Measurements from ENCODE around the gene TLE5.

TLE5 gene

DNA sequence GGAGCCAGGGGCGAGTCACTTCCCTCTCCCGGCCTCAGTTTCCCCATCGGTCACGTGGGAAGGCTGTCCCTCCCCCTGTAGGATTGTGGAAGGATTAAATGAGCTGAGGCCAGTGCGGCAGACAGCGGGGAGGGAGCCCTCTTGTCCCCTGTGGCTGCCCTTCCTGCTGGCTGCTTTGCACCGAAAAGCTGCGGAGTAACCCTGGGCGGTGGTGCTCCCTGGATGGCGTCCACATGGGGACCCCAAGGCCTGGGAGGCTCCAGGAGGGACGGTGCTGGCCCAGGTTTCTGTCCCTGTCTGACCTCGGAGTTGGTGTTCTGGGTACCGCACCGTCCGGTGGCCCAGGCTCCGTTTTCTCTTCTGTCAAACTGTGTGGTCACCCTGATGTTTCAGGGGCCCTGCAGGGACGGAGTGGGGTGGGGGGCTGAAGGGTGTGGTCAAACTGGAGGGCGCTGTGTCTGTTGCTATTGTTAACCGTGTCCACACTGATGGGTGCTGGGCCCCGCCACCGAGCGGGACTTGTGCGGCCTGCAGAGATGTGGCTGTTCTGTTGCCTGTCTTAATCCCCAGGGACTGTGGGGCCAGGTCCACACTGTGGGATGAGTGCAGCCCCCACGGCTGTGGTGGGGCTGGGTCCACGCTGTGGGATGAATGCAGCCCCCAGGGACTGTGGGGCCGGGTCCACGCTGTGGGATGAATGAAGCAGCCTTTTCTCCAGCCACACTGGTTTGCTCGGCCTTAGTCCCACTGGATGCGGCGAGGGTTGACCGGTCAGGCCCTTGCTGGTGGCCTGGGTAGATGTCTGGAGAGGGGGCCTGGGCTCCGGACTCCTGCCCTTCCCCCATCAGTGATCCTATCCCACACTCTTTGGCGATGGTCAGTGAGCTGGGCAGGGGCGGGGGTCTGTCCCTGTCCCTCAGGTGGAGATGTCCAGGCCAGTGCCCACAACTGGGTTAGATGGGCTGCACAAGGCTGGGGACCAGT, 38.7 kb upstream of the TLE5 start:
- Histone ChIP-seq H3K36me3 (ENCODE audit: control insufficient read depth, insufficient read depth, low read length) (no peaks in the 10 kb centered on the region), H3K27me3 (replicated peaks; ENCODE audit: control insufficient read depth, insufficient read depth, low read length) (no peaks in the 10 kb centered on the region), H3K4me3 (replicated peaks; ENCODE audit: low read depth, low read length) (no peak overlapping the region)
- TF ChIP-seq CTCF (IDR thresholded peaks at IDR 0.05; ENCODE audit: insufficient read depth, low read length, poor library complexity, severe bottlenecking): no peak
- DNase-seq (ENCODE audit: extremely low read depth, insufficient read length): no peak

DNA sequence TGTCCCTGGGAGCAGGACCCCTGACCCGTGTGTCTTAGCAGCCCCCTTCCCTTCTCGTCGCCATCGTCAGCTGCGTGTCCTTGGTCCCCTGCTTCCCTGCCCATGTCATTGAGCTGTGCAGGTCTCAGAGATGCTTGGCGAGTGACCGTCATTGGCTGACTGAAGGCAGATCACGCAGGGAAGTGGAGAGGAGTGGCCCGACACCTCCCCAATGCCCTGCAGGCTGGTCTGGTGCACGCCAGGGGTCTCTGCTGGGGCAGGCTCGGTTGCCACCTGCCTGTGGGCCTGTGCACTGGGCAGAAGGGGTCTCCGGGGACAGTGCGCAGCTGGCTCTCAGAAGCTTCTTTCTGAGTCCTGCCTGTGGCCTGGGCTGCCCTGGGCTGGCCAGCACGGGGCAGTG, 38.0 kb upstream of the TLE5 start:
- Histone ChIP-seq H3K4me3 (replicated peaks; ENCODE audit: low read depth, low read length) (no peak overlapping the region), H3K36me3 (ENCODE audit: control insufficient read depth, insufficient read depth, low read length) (no peaks in the 10 kb centered on the region), H3K27me3 (replicated peaks; ENCODE audit: control insufficient read depth, insufficient read depth, low read length) (no peaks in the 10 kb centered on the region)
- no peak for TF ChIP-seq CTCF (IDR thresholded peaks at IDR 0.05; ENCODE audit: insufficient read depth, low read length, poor library complexity, severe bottlenecking)
- no peak for DNase-seq (ENCODE audit: extremely low read depth, insufficient read length)

DNA sequence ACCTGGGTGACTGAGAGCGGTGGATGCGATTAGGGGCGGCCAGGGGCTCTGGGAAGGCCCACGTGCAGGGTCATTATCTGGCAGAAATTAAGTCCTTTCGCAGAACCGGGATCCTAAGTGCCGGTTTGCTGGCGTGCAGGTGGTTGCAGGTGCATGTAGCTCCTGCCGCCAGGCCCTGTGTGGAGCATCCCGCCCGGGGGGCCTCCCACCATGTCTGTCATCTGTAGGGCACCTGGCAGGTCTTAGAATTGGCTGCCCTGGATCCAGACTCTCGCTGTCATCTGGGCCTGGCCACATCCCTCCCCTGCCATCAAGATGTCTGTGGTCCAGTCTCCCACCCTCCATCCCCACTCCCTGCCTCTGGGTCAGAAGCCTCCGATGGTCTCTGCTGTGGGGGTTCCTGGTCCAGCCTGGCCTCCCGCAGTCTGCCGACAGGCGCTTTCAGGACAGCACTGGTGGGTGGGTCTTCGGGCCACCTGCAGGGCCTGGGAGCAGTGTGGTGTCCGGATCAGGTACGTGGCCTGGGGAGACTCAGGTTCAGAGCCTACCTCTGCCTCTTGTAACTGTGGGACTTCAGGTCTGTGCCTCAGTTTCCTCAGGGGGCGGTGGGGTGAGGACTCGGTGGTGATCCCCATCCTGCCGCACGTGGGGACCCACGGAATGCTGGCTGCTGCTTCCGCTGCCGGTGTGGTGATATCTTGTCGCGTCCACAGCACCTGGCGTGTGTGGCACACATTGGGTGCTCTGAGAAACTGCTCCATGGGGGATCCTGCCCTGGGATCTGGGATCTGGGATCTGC, 37.3 kb upstream of the TLE5 start:
- no peak for DNase-seq (ENCODE audit: extremely low read depth, insufficient read length)
- Histone ChIP-seq H3K27me3 (replicated peaks; ENCODE audit: control insufficient read depth, insufficient read depth, low read length) (no peaks in the 10 kb centered on the region), H3K4me3 (replicated peaks; ENCODE audit: low read depth, low read length) (no peak overlapping the region), H3K36me3 (ENCODE audit: control insufficient read depth, insufficient read depth, low read length) (no peaks in the 10 kb centered on the region)
- TF ChIP-seq CTCF (IDR thresholded peaks at IDR 0.05; ENCODE audit: insufficient read depth, low read length, poor library complexity, severe bottlenecking): no peak

- Histone ChIP-seq H3K4me3 (replicated peaks; ENCODE audit: low read depth, low read length) (no peak overlapping the region), H3K27me3 (replicated peaks; ENCODE audit: control insufficient read depth, insufficient read depth, low read length) (no peaks in the 10 kb centered on the region), H3K36me3 (ENCODE audit: control insufficient read depth, insufficient read depth, low read length) (no peaks in the 10 kb centered on the region)
- TF ChIP-seq CTCF (IDR thresholded peaks at IDR 0.05; ENCODE audit: insufficient read depth, low read length, poor library complexity, severe bottlenecking): no peak
- DNase-seq (ENCODE audit: extremely low read depth, insufficient read length): peak; percentile 24
Measured at GRCh38 chr19:3098515-3099346, 36.4 kb upstream of the TLE5 start.

DNA sequence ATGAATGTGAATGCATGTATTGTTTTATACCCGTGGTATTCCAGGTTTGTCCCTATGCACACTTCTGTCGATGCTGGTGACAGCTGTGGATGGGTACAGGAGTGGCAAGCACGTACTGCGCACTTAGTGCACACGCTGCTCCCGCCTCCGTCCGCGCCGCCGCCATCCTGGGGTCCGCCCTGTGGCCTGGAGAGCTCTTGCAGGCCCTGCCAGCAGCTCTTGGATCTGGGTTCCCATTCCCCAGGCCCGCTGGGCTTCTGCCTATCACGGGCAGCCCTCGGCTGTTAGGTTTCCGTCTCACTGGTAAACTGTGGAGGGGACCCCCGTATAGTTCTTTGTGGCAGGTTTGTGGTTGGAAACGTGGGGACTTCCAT, 35.8 kb upstream of the TLE5 start:
- Histone ChIP-seq H3K36me3 (ENCODE audit: control insufficient read depth, insufficient read depth, low read length) (no peaks in the 10 kb centered on the region), H3K4me3 (replicated peaks; ENCODE audit: low read depth, low read length) (no peak overlapping the region), H3K27me3 (replicated peaks; ENCODE audit: control insufficient read depth, insufficient read depth, low read length) (no peaks in the 10 kb centered on the region)
- no peak for TF ChIP-seq CTCF (IDR thresholded peaks at IDR 0.05; ENCODE audit: insufficient read depth, low read length, poor library complexity, severe bottlenecking)
- peak; percentile 10 for DNase-seq (ENCODE audit: extremely low read depth, insufficient read length)
